IMR-90 (cell line): ENCODE results near the gene ADISSP. TPM values are rescaled to one million over a fixed set of nuclear protein-coding genes. Genes with fewer than 3 reads are reported as not detected.

ENCODE experiments used
- ATAC-seq: fragments of 200-7000 bp; cut with Tn5 transposase; 2 replicates; pipeline ENCODE4 v1.9.1; 2020; ENCODE audit warnings: low read depth, mild to moderate bottlenecking, moderate library complexity
- BruUV-seq: library from RNA; stranded (reverse); fragments of 400-500 nt; replicated peaks from 2 replicates; lab custom pipeline; 2021; lab: Mats Ljungman, UMichigan
- CTCF ChIA-PET: fragments of 300-600 bp; formaldehyde crosslinking; extraction: SDS; loops from one replicate; lab custom pipeline; 2021; ENCODE audit warnings: antibody characterized with exemption; lab: Yijun Ruan, JAX
- POLR2A ChIA-PET: fragments of 300-600 bp; sonication (Branson Sonifier 250); formaldehyde crosslinking; loops from one replicate; lab custom pipeline; 2022; ENCODE audit warnings: antibody characterized with exemption; ENCODE audit not compliant: unreplicated experiment; lab: Charles Lee
- DNase-seq: peaks from one replicate; pipeline ENCODE4 v3.0.0; 2013
- H2AFZ ChIP-seq: replicated peaks from 2 replicates; pipeline ENCODE3; 2013; ENCODE audit warnings: low read length, mild to moderate bottlenecking; ENCODE audit not compliant: poor library complexity
- H2AK5ac ChIP-seq: 2 replicates; pipeline ENCODE4 v1.6.1; 2013; ENCODE audit warnings: low read depth, low read length, inconsistent platforms
- H2AK9ac ChIP-seq: replicated peaks from 2 replicates; pipeline ENCODE3; 2013; ENCODE audit warnings: mild to moderate bottlenecking, low read depth, low read length, moderate library complexity; ENCODE audit not compliant: poor library complexity
- H2BK120ac ChIP-seq: 2 replicates; pipeline ENCODE4 v1.6.1; 2013; ENCODE audit warnings: low read depth, low read length, inconsistent platforms
- H2BK15ac ChIP-seq: 3 replicates; pipeline ENCODE4 v1.6.1; 2013; ENCODE audit warnings: low read depth, low read length, inconsistent platforms
- H2BK20ac ChIP-seq: 2 replicates; pipeline ENCODE4 v1.6.1; 2013; ENCODE audit warnings: low read depth, mild to moderate bottlenecking, inconsistent platforms, low read length, moderate library complexity
- H2BK5ac ChIP-seq: 2 replicates; pipeline ENCODE4 v1.6.1; 2013; ENCODE audit warnings: mild to moderate bottlenecking, low read depth, low read length, inconsistent platforms; ENCODE audit not compliant: poor library complexity, severe bottlenecking
- H3K14ac ChIP-seq: replicated peaks from 2 replicates; pipeline ENCODE4 v1.6.1; 2013; ENCODE audit warnings: low read depth, low read length, inconsistent platforms
- H3K18ac ChIP-seq: 2 replicates; pipeline ENCODE4 v1.6.1; 2013; ENCODE audit warnings: low read depth, low read length, control low read depth
- H3K23ac ChIP-seq: 2 replicates; pipeline ENCODE4 v1.6.1; 2013; ENCODE audit warnings: low read depth, low read length, inconsistent platforms
- H3K27ac ChIP-seq: 2 replicates; pipeline ENCODE4 v1.5.1; 2013; ENCODE audit warnings: mild to moderate bottlenecking, control low read depth, low read length; ENCODE audit not compliant: insufficient read depth
- H3K27me3 ChIP-seq: 2 replicates; pipeline ENCODE4 v1.6.1; 2013; ENCODE audit warnings: low read length; ENCODE audit not compliant: control insufficient read depth, insufficient read depth
- H3K36me3 ChIP-seq: 2 replicates; pipeline ENCODE4 v1.6.1; 2013; ENCODE audit warnings: low read length, mixed read lengths; ENCODE audit not compliant: control insufficient read depth, insufficient read depth
- H3K4ac ChIP-seq: 2 replicates; pipeline ENCODE4 v1.6.1; 2013; ENCODE audit warnings: low read depth, low read length, inconsistent platforms
- H3K4me1 ChIP-seq: 2 replicates; pipeline ENCODE4 v1.6.1; 2013; ENCODE audit warnings: low read length, mixed read lengths; ENCODE audit not compliant: control insufficient read depth, insufficient read depth
- H3K4me2 ChIP-seq: 2 replicates; pipeline ENCODE4 v1.6.1; 2013; ENCODE audit warnings: low read depth, mild to moderate bottlenecking, control low read depth, low read length, moderate library complexity
- H3K4me3 ChIP-seq: 2 replicates; pipeline ENCODE4 v1.5.1; 2013; ENCODE audit warnings: low read depth, mild to moderate bottlenecking, control low read depth, low read length, moderate library complexity; ENCODE audit not compliant: insufficient read depth
- H3K56ac ChIP-seq: 2 replicates; pipeline ENCODE4 v1.6.1; 2013; ENCODE audit warnings: low read length, inconsistent platforms; ENCODE audit not compliant: insufficient read depth; ENCODE audit errors: extremely low read depth
- H3K79me1 ChIP-seq, 2 experiments: 2 replicates each; pipeline ENCODE4 v1.6.1; 2013; ENCODE audit warnings: low read length in 2 of 2, inconsistent platforms in 1 of 2, low read depth in 1 of 2
- H3K9ac ChIP-seq: 2 replicates; pipeline ENCODE4 v1.6.1; 2013; ENCODE audit warnings: low read depth, low read length, control low read depth
- H3K9me1 ChIP-seq: 2 replicates; pipeline ENCODE4 v1.6.1; 2013; ENCODE audit warnings: low read length, inconsistent platforms; ENCODE audit not compliant: insufficient read depth
- H3K9me3 ChIP-seq: 2 replicates; pipeline ENCODE4 v1.6.1; 2013; ENCODE audit warnings: low read length; ENCODE audit not compliant: control insufficient read depth, insufficient read depth
- H4K20me1 ChIP-seq: 2 replicates; pipeline ENCODE4 v1.6.1; 2013; ENCODE audit warnings: low read length, inconsistent platforms; ENCODE audit not compliant: insufficient read depth
- H4K5ac ChIP-seq: 2 replicates; pipeline ENCODE4 v1.6.1; 2013; ENCODE audit warnings: mild to moderate bottlenecking, low read depth, low read length, control low read depth
- H4K8ac ChIP-seq, 2 experiments: 2 replicates each; pipeline ENCODE4 v1.6.1; 2013; ENCODE audit warnings: low read depth in 2 of 2, low read length in 2 of 2, control low read depth in 1 of 2, inconsistent platforms in 1 of 2
- H4K91ac ChIP-seq: 2 replicates; pipeline ENCODE4 v1.6.1; 2013; ENCODE audit warnings: low read depth, low read length, inconsistent platforms; ENCODE audit not compliant: insufficient read depth
- BHLHE40 ChIP-seq: fragments of 150-350 bp; IDR thresholded peaks from 2 replicates; pipeline ENCODE4 v1.6.1; 2016; ENCODE audit warnings: mild to moderate bottlenecking, low read depth, low read length
- CEBPB ChIP-seq: IDR thresholded peaks from 2 replicates; pipeline ENCODE4 v1.6.1; 2012; ENCODE audit warnings: low read depth, low read length, improper control_type of control experiment
- CHD1 ChIP-seq: IDR thresholded peaks from 2 replicates; pipeline ENCODE4 v1.6.1; 2012; ENCODE audit warnings: low read depth, low read length, improper control_type of control experiment
- CTCF ChIP-seq: conservative IDR thresholded peaks from 2 replicates; pipeline ENCODE4 v1.5.1; 2012; ENCODE audit warnings: mild to moderate bottlenecking, low read depth, low read length, improper control_type of control experiment
- ELK1 ChIP-seq: fragments of 150-350 bp; IDR thresholded peaks from 2 replicates; pipeline ENCODE4 v1.6.1; 2016; ENCODE audit warnings: low read depth, mild to moderate bottlenecking, low read length, moderate library complexity, borderline replicate concordance
- FOS ChIP-seq: fragments of 150-350 bp; IDR thresholded peaks from 2 replicates; pipeline ENCODE4 v1.6.1; 2016; ENCODE audit warnings: low read depth, low read length
- MAFK ChIP-seq: IDR thresholded peaks from 2 replicates; pipeline ENCODE4 v1.6.1; 2012; ENCODE audit warnings: low read depth, low read length, improper control_type of control experiment
- MAZ ChIP-seq: IDR thresholded peaks from 2 replicates; pipeline ENCODE4 v1.6.1; 2012; ENCODE audit warnings: low read depth, mild to moderate bottlenecking, low read length, improper control_type of control experiment, moderate library complexity, borderline replicate concordance
- MXI1 ChIP-seq: IDR thresholded peaks from 2 replicates; pipeline ENCODE4 v1.6.1; 2012; ENCODE audit warnings: low read depth, mild to moderate bottlenecking, low read length, moderate library complexity, borderline replicate concordance
- NFE2L2 ChIP-seq: fragments of 150-350 bp; IDR thresholded peaks from 2 replicates; pipeline ENCODE4 v1.6.1; 2016; ENCODE audit warnings: low read depth, mild to moderate bottlenecking, low read length
- POLR2A ChIP-seq: IDR thresholded peaks from 2 replicates; pipeline ENCODE4 v1.6.1; 2012; ENCODE audit warnings: mild to moderate bottlenecking, low read depth, low read length
- RAD21 ChIP-seq: IDR thresholded peaks from 2 replicates; pipeline ENCODE4 v1.6.1; 2012; ENCODE audit warnings: low read length, improper control_type of control experiment
- RCOR1 ChIP-seq: IDR thresholded peaks from 2 replicates; pipeline ENCODE4 v1.6.1; 2012; ENCODE audit warnings: mild to moderate bottlenecking, low read length, improper control_type of control experiment; ENCODE audit not compliant: insufficient replicate concordance
- RFX5 ChIP-seq: IDR thresholded peaks from 2 replicates; pipeline ENCODE4 v1.8.0; 2012; ENCODE audit warnings: low read depth, mild to moderate bottlenecking, low read length, moderate library complexity
- SMC3 ChIP-seq: fragments of 150-350 bp; IDR thresholded peaks from 2 replicates; pipeline ENCODE4 v1.6.1; 2016; ENCODE audit warnings: low read depth, mild to moderate bottlenecking, antibody characterized with exemption, low read length, moderate library complexity
- USF2 ChIP-seq: fragments of 150-350 bp; IDR thresholded peaks from 2 replicates; pipeline ENCODE4 v1.6.1; 2017; ENCODE audit warnings: mild to moderate bottlenecking, antibody characterized with exemption, low read length, low read depth
- WGBS, 2 experiments: methylation state at CpG; one replicate each; pipeline versions ENCODE4 v1.1.5 to v1.1.7; 2013; ENCODE audit warnings: missing lambda C conversion rate in 2 of 2; ENCODE audit not compliant: insufficient read length in 1 of 2; ENCODE audit errors: extremely low coverage in 2 of 2; 5-methylcytosine and 5-hydroxymethylcytosine counted together
- dilution Hi-C: fragments of 300-500 bp; cut with HindIII; formaldehyde crosslinking; loops from one replicate; pipeline ENCODE4 v1.14.3; 2018; ENCODE audit warnings: low sequenced_read_pairs; ENCODE audit not compliant: unreplicated experiment
- in situ Hi-C: fragments of 300-500 bp; cut with MboI; formaldehyde crosslinking; loops from 3 replicates; pipeline ENCODE4 v1.14.3; 2019; ENCODE audit warnings: low sequenced_read_pairs, inconsistent platforms, mixed read lengths
- intact Hi-C: fragments of 100-400 bp; cut with micrococcal nuclease; formaldehyde crosslinking; loops from 2 replicates; pipeline ENCODE4 v1.10.0; 2022
- polyA plus RNA-seq, 3 experiments: library from polyadenylated mRNA; depleted of rRNA; stranded (reverse); fragments of >200 nt; gene quantifications; 2 replicates each; pipeline ENCODE4 v1.2.3, GENCODE V29; 2012; ENCODE audit warnings: low replicate concordance in 1 of 3
- total RNA-seq: library from RNA; depleted of rRNA; stranded (reverse); fragments of >200 nt; gene quantifications from 2 replicates; pipeline ENCODE4 v1.2.3, GENCODE V29; 2012

Gene ADISSP
- total and polyA plus RNA-seq, 2 of the 4 experiments (the other 2 are of a cell fraction) = 31.9 to 58.2 TPM

- Histone ChIP-seq H3K27me3 (peaks cover 10% of the 10 kb centered on the region), H3K56ac (no peak overlapping the region), H2BK5ac (no peak overlapping the region), H3K4me2 (no peak overlapping the region), H3K14ac (no peak overlapping the region), H3K4me1 (no peaks in the 10 kb centered on the region), H3K36me3 (no peaks in the 10 kb centered on the region), H3K9ac (no peak overlapping the region), H3K79me1 (no peaks in the 10 kb centered on the region), H2AK5ac (no peak overlapping the region), H3K9me1 (no peaks in the 10 kb centered on the region), H2AK9ac (no peak overlapping the region), H3K4me3 (no peak overlapping the region), H2AFZ (peak overlapping the region; percentile 18), H4K5ac (no peak overlapping the region), H2BK120ac (no peak overlapping the region), H4K8ac (no peak overlapping the region), H4K20me1 (no peaks in the 10 kb centered on the region), H3K4ac (no peak overlapping the region), H3K27ac (no peak overlapping the region), H4K91ac (no peak overlapping the region), H3K23ac (no peak overlapping the region), H3K9me3 (no peaks in the 10 kb centered on the region), H2BK20ac (no peak overlapping the region), H3K18ac (no peak overlapping the region), H2BK15ac (no peak overlapping the region)
- in situ Hi-C loops (no loop called here), dilution Hi-C loops (no loop called here), intact Hi-C loops (loop anchor here (1.0 to 2.0 kb wide), 3 partner anchors 52 to 139 kb away; partner anchors contain the start of gene SPEF1)
- TF ChIP-seq CEBPB = no peak
- no peak for TF ChIP-seq RFX5
- TF ChIP-seq MAZ = no peak
- no peak for TF ChIP-seq POLR2A
- TF ChIP-seq MXI1 = no peak
- TF ChIP-seq SMC3 = peak; percentile 40; the same call in 1 of the 2 replicates
- TF ChIP-seq CHD1 = no peak
- no peak for TF ChIP-seq USF2
- TF ChIP-seq FOS = no peak
- TF ChIP-seq RCOR1 = no peak
- no peak for TF ChIP-seq MAFK
- no peak for TF ChIP-seq ELK1
- no peak for TF ChIP-seq BHLHE40
- TF ChIP-seq CTCF = peak; percentile 63
- no peak for TF ChIP-seq NFE2L2
- TF ChIP-seq RAD21 = peak; percentile 65
- POLR2A ChIA-PET = no interaction called here
- WGBS, 2 experiments = no CpG with 5 or more reads among the region's 4 CpGs
- CTCF ChIA-PET = interaction anchor here (1.0 kb wide), 1 partner anchor 38 kb away, joined by 3 read pairs; no protein-coding TSS in a partner anchor
- DNase-seq (peak; percentile 37), ATAC-seq (peak; percentile 88)
- no TSS peak for BruUV-seq
Observed at GRCh38 chr20:3716195-3716834, 51.2 kb downstream of the ADISSP start.
